T-helper 17 cell (primary cell): ENCODE results near the gene GRIN3B. TPM values are rescaled to one million over a fixed set of nuclear protein-coding genes. Genes with fewer than 3 reads are reported as not detected.

Experiments
- ATAC-seq: fragments of 150-1000 bp; cut with Tn5 transposase; 2 replicates; pipeline ENCODE4 v1.10.0; 2021; ENCODE audit warnings: mild to moderate bottlenecking, moderate library complexity
- DNase-seq, 3 donors: peaks; one replicate each; pipeline versions ENCODE4 v3.0.0 to v3.0.0-alpha.2; 2020 to 2021
- H3K9me3 ChIP-seq: one replicate; pipeline ENCODE4 v1.7.0; 2013; ENCODE audit warnings: low read length, mild to moderate bottlenecking; ENCODE audit not compliant: control insufficient read depth, poor library complexity, severe bottlenecking
- H3K27ac Mint-ChIP-seq: one replicate; pipeline ENCODE4 v1.8.0; 2022; ENCODE audit warnings: mild to moderate bottlenecking, moderate library complexity, mixed read lengths
- H3K27me3 Mint-ChIP-seq: one replicate; pipeline ENCODE4 v1.8.0; 2022; ENCODE audit warnings: mixed read lengths
- H3K36me3 Mint-ChIP-seq: one replicate; pipeline ENCODE4 v1.8.0; 2022; ENCODE audit warnings: low read depth, mixed read lengths
- H3K4me1 Mint-ChIP-seq: one replicate; pipeline ENCODE4 v1.8.0; 2022; ENCODE audit warnings: mild to moderate bottlenecking, mixed read lengths
- H3K4me3 Mint-ChIP-seq: one replicate; pipeline ENCODE4 v1.8.0; 2022; ENCODE audit warnings: mild to moderate bottlenecking, moderate library complexity, mixed read lengths
- total RNA-seq, 4 donors: library from RNA in 2 of 4; stranded (reverse) in 2 of 4; gene quantifications; one replicate each; pipeline ENCODE4 v1.2.3 and lab custom pipeline; 2022 to 2026

Gene GRIN3B
- total RNA-seq, 2 donors from 2014 or later, result 1.8 TPM; not detected in 1

DNA sequence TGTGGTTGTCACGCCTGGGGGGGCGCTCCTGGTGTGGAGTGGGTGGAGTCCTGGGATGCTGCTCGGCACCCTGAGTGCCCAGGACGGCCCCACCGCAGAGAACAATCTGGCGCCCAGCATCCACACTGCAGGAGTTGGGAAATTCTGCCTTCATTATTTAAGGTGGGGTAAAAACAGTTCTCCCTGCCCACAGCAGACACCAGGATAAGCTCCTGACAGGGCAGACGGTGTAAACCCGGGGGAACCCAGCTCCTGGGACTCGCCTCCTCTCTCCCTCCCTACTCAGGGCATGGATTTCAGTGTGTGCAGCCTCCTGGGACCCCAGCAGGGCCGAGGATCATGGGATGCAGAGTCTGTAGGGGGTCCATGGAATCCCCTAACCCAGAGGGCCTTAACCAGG lies 23.7 kb upstream of the GRIN3B start:
- DNase-seq, result no peak
- H3K9me3 ChIP-seq, result no peaks in the 10 kb centered on the region
- H3K4me3 Mint-ChIP-seq, result no peak overlapping the region
- no peak overlapping the region for H3K27ac Mint-ChIP-seq
- ATAC-seq, result no peak
- H3K27me3 Mint-ChIP-seq, result no peaks in the 10 kb centered on the region
- no peaks in the 10 kb centered on the region for H3K4me1 Mint-ChIP-seq
- H3K36me3 Mint-ChIP-seq, result peaks cover 3% of the 10 kb centered on the region

DNA sequence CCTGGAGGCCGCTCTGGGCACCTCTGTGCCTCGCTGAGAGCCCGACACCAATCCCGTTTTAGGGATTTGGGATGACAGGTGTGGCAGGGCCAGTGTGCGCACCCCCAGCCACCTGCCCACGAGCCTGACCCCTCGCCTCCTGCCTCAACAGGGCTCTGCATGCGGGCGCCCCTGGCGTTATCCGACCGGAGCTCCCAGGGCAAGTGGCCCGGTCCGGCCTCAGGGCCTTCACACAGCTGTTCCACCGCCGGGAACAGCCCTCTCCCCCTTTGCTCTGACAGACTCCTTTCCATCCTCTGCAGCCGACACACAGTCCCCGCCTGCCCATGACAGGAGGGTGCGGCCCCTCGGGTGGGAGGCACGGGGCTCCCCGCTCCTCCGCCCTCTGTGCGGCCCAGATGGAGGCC lies 23.2 kb upstream of the GRIN3B start:
- Mint-ChIP-seq H3K4me3 (no peak overlapping the region), H3K4me1 (no peaks in the 10 kb centered on the region), H3K36me3 (peaks cover 3% of the 10 kb centered on the region), H3K27me3 (no peaks in the 10 kb centered on the region), H3K27ac (no peak overlapping the region)
- no peaks in the 10 kb centered on the region for H3K9me3 ChIP-seq
- DNase-seq (no peak), ATAC-seq (no peak)

GRCh38 chr19:979318-979741 lies 20.9 kb upstream of the GRIN3B start:
- H3K9me3 ChIP-seq, result no peaks in the 10 kb centered on the region
- H3K4me1 Mint-ChIP-seq, result peaks cover 2% of the 10 kb centered on the region
- ATAC-seq (no peak), DNase-seq (no peak)
- H3K36me3 Mint-ChIP-seq, result no peaks in the 10 kb centered on the region
- H3K27ac Mint-ChIP-seq, result no peak overlapping the region
- H3K27me3 Mint-ChIP-seq, result no peaks in the 10 kb centered on the region
- H3K4me3 Mint-ChIP-seq, result no peak overlapping the region

DNA sequence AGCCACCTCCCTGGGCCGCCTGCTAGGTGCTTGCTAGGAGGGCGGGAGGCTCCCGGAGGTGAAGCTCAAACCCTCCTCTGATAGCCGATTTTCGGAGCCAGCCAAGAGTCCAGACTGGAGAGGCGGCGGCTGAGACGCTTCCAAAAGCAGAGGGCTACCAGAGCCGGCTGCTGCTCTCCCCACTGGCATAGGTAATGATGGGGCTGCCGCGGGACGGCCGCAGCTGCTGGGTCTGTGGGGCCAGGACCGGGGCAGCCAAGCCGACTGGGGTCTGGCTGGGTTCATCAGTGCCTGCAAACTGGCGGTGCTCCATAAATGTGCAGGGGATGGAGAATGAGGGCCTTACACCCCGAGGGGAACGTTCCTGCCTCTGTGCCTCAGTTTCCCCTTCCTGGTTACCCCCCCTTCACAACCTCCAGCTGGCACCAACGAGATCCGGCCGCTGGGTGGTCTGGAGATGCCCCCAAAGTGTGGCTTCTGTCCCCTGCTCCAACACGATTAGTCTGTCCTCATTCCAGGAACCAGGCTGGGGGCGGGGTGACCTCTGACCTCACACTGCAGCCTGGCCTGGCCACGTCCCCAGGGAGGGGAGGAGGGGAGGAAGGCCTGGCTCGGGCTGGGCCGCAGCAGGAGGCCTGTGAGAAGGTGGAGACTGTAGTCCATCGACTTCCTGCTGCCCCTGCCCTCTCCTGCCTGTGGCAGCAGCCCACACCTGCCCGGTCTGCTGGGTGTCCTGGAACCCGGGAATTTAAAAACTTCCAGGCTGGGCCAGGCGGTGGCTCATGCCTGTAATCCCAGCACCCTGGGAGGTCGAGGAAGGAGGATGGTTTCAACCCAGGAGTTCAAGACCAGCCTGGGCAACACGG lies 19.9 kb upstream of the GRIN3B start:
- H3K27ac Mint-ChIP-seq, result no peak overlapping the region

GRCh38 chr19:982567-983170 lies 17.6 kb upstream of the GRIN3B start:
- Mint-ChIP-seq H3K4me3 (peak overlapping the region; percentile 21), H3K4me1 (peaks cover 15% of the 10 kb centered on the region), H3K27ac (no peak overlapping the region), H3K36me3 (no peaks in the 10 kb centered on the region), H3K27me3 (no peaks in the 10 kb centered on the region)
- ATAC-seq, result peak; percentile 72
- H3K9me3 ChIP-seq, result no peaks in the 10 kb centered on the region
- peak; percentile 68 to 76 (median 71) for DNase-seq

More for the DNA sequence above, 19.9 kb upstream of the GRIN3B start:
- H3K9me3 ChIP-seq, result no peaks in the 10 kb centered on the region
- no peak for DNase-seq
- H3K4me3 Mint-ChIP-seq, result no peak overlapping the region
- no peaks in the 10 kb centered on the region for H3K36me3 Mint-ChIP-seq
- peaks cover 8% of the 10 kb centered on the region for H3K4me1 Mint-ChIP-seq
- no peaks in the 10 kb centered on the region for H3K27me3 Mint-ChIP-seq
- no peak for ATAC-seq

DNA sequence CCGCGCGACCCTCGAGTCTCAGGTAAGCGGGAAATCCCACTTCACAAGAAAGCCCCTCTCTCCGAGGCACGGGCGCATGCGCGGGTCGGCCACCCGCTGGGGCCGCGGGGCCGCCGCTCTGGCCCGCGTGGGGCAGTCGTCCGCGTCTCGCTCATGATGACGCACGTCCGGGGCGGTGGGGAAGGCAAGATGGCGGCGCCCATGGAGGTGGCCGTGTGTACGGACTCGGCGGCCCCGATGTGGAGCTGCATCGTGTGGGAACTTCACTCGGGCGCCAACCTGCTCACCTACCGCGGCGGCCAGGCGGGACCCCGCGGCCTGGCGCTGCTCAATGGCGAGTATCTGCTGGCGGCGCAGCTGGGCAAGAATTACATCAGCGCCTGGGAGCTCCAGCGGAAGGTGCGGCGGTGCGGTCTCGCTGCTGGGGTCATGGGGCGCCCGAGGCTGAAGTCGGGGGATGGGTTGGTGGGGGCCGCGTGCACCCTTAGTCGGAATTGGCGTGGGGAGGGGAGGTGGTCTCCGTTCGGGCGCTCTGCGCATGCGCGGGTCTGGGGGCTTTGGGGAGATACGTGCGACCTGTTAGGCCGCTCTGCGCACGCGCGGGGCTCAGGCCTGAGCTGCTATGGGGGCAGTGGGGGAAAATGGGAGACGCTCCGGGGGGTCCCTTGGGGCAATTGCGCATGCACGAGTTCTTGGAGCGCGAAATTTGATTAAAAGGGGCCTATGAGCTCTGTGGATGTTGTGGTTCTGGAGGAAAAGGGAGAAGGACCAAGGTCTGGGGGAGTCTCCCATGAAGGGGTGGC lies 15.9 kb upstream of the GRIN3B start, which contains the start of gene WDR18:
Gene WDR18 (plus strand): TSS at position 181 of the 803 bp plus-strand sequence. CDS start 9 bp downstream, at position 190.
- Mint-ChIP-seq H3K4me3 (peak within 1 kb of the TSS; percentile 98), H3K27me3 (no peaks in the 10 kb centered on the region), H3K27ac (peak within 1 kb of the TSS; percentile 94), H3K4me1 (peaks cover 15% of the 10 kb centered on the region), H3K36me3 (no peaks in the 10 kb centered on the region)
- no peaks in the 10 kb centered on the region for H3K9me3 ChIP-seq
- ATAC-seq (peak; percentile 89), DNase-seq (peak; percentile 75 to 82 (median 78))

DNA sequence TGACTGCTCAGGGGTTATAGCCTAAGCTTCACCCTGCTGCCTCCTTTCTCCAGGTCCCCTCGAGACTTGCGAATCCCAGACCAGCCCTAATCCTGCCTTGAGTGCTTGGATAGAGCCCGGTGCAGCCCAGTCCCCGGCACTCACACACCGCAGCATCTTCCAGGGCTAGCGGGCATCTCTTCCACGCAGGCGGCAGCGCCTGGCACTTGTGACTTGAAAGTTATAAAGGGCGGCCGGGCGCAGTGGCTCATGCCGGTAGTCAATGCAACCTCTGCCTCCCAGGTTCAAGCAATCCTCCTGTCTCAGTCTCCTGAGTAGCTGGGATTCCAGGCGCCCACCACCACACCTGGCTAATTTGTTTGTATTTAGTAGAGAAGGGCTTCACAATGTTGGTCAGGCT lies 14.1 kb upstream of the GRIN3B start:
- no peak for DNase-seq
- H3K4me1 Mint-ChIP-seq, result peaks cover 15% of the 10 kb centered on the region
- H3K4me3 Mint-ChIP-seq, result peak overlapping the region; percentile 33
- no peaks in the 10 kb centered on the region for H3K36me3 Mint-ChIP-seq
- H3K9me3 ChIP-seq, result no peaks in the 10 kb centered on the region
- no peaks in the 10 kb centered on the region for H3K27me3 Mint-ChIP-seq
- no peak for ATAC-seq
- peak overlapping the region; percentile 94 for H3K27ac Mint-ChIP-seq

DNA sequence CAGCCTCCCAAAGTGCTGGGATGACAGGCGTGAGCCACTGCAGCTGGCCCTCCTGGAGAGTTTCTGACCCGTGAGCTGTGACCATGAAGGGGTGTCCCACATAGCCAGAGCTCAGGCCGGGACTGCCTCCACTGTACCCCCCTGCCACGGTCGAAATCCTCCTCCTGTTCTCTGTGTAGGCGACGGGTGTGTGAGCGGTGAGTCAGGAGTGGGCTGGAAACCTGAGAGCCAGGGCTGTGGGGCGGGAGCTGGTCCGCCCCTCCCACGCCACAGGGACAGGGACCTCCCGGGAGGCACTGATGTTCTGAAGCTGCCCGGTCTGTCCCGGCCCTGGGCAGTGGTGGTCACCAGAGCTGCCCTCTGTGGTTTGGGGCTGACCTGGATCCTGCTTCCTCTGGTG lies 12.1 kb upstream of the GRIN3B start:
- no peak overlapping the region for H3K27ac Mint-ChIP-seq
- peaks cover 15% of the 10 kb centered on the region for H3K4me1 Mint-ChIP-seq
- DNase-seq, result no peak
- H3K27me3 Mint-ChIP-seq, result no peaks in the 10 kb centered on the region
- no peaks in the 10 kb centered on the region for H3K36me3 Mint-ChIP-seq
- no peaks in the 10 kb centered on the region for H3K9me3 ChIP-seq
- no peak overlapping the region for H3K4me3 Mint-ChIP-seq
- ATAC-seq, result no peak

DNA sequence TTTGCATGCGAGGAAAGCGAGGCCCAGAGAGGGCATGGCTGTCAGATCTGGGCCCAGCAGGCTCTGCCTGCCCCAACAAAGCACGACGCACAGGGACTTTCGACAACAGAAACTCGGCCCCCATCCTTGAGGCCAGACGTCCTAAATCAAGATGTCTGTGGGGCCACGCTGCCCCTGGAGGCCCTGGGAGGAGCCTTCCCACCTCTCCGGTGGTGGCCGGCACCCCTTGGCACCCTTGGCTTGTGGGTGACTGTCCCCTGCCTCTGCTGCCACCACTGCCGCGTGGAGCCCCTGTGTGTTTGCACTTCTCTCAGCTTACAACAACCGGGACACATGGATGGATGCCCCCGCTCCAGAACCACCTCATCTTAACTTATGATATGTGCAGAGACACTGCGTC lies 11.7 kb upstream of the GRIN3B start:
- no peaks in the 10 kb centered on the region for H3K9me3 ChIP-seq
- Mint-ChIP-seq H3K27me3 (no peaks in the 10 kb centered on the region), H3K4me1 (peaks cover 15% of the 10 kb centered on the region), H3K27ac (no peak overlapping the region), H3K4me3 (no peak overlapping the region), H3K36me3 (no peaks in the 10 kb centered on the region)
- ATAC-seq (no peak), DNase-seq (no peak)

DNA sequence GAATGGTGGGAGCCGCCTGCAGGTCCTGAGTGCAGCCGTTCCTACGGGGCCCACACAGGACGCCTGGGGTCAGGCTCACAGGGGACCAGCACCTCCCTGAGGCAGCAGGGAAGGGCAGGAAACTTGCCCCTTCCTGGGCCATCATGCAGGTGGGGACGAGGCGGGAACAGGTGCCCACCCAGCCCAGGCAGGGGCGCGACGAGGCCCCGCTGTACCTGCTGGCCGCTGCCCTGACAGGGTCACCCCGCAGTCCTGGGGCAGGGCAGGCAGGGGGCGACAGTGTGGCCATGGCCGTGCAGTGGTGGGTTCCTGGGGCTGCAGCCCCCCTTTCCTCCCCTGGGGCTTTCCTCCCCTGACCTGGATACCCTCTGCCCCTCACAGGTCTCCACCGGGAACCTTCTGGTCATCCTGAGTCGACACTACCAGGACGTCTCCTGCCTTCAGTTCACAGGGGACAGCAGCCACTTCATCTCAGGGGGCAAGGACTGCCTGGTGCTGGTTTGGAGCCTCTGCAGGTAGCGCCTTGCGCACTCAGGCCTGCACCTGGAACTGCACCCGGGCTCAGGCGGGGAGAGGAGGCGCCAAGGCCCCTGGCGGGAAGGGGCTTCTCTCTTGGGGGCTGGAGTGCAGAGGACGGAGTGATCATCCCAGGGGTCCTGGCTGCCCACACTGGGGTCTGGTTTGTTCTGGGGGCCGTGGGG lies 10.7 kb upstream of the GRIN3B start:
- H3K4me3 Mint-ChIP-seq, result no peak overlapping the region
- ATAC-seq (no peak), DNase-seq (no peak)
- H3K9me3 ChIP-seq, result no peaks in the 10 kb centered on the region
- no peak overlapping the region for H3K27ac Mint-ChIP-seq
- H3K4me1 Mint-ChIP-seq, result peaks cover 11% of the 10 kb centered on the region
- no peaks in the 10 kb centered on the region for H3K27me3 Mint-ChIP-seq
- no peaks in the 10 kb centered on the region for H3K36me3 Mint-ChIP-seq

- no peak for DNase-seq
- no peak for ATAC-seq
- Mint-ChIP-seq H3K27me3 (no peaks in the 10 kb centered on the region), H3K27ac (no peak overlapping the region), H3K4me3 (no peak overlapping the region), H3K36me3 (no peaks in the 10 kb centered on the region), H3K4me1 (peaks cover 7% of the 10 kb centered on the region)
- no peaks in the 10 kb centered on the region for H3K9me3 ChIP-seq
Observed at GRCh38 chr19:990119-990571, 10.1 kb upstream of the GRIN3B start.

- ATAC-seq (no peak), DNase-seq (no peak)
- no peak overlapping the region for H3K4me3 Mint-ChIP-seq
- no peaks in the 10 kb centered on the region for H3K9me3 ChIP-seq
- H3K36me3 Mint-ChIP-seq, result no peaks in the 10 kb centered on the region
- H3K27ac Mint-ChIP-seq, result no peak overlapping the region
- H3K4me1 Mint-ChIP-seq, result peaks cover 4% of the 10 kb centered on the region
- no peaks in the 10 kb centered on the region for H3K27me3 Mint-ChIP-seq
Observed at GRCh38 chr19:990746-991145, 9.5 kb upstream of the GRIN3B start.
